HepG2 (cell line): Measurements from ENCODE around the gene MAP3K19. TPM values are rescaled to one million over a fixed set of nuclear protein-coding genes. Genes with fewer than 3 reads are reported as not detected.
A peak's percentile ranks its signal among the peaks of the same experiment; 100 is the strongest.

Experiments used
- ATAC-seq: fragments of 200-7000 bp; cut with Tn5 transposase; 3 replicates; pipeline ENCODE4 v1.9.1; 2020; ENCODE audit warnings: mild to moderate bottlenecking, moderate library complexity
- BruUV-seq: library from RNA; stranded (reverse); fragments of 400-500 nt; replicated peaks from 2 replicates; lab custom pipeline; 2021; lab: Mats Ljungman, UMichigan
- CTCF ChIA-PET: fragments of 300-600 bp; formaldehyde crosslinking; extraction: SDS; loops from one replicate; lab custom pipeline; 2021; ENCODE audit warnings: low total read pairs, inconsistent platforms, low intra/inter-chr PET ratio; lab: Yijun Ruan, JAX
- POLR2A ChIA-PET: fragments of 350-600 bp; sonication (Branson Sonifier 250); formaldehyde crosslinking; loops from one replicate; lab custom pipeline; 2020; ENCODE audit warnings: antibody characterized with exemption, inconsistent platforms; lab: Yijun Ruan, JAX
- DNase-seq: peaks from one replicate; pipeline ENCODE4 v3.0.0-alpha.2; 2015; ENCODE audit warnings: low spot score
- FAIRE-seq: peaks from 3 replicates; lab custom pipeline; 2011; peaks lifted over from hg19 to GRCh38; lab: Jason Lieb, UNC
- H2AFZ ChIP-seq: one replicate; pipeline ENCODE4 v1.6.1; 2011; ENCODE audit warnings: low read length, inconsistent platforms
- H3K27ac ChIP-seq: fragments of 300-600 bp; 3 replicates; pipeline ENCODE4 v1.8.0; 2011; ENCODE audit warnings: mixed run types, mild to moderate bottlenecking, mixed read lengths, low read length, inconsistent platforms; ENCODE audit not compliant: insufficient read depth; ENCODE audit errors: extremely low read length
- H3K27me3 ChIP-seq, 2 experiments: fragments of 200-600 bp in 1 of 2; 2 replicates in 1 of 2; 3 replicates in 1 of 2; pipeline versions ENCODE4 v1.6.0 to v1.8.0; 2011; ENCODE audit warnings: low read length in 2 of 2, mild to moderate bottlenecking in 2 of 2, moderate library complexity in 2 of 2, inconsistent platforms in 1 of 2; ENCODE audit not compliant: insufficient read depth in 2 of 2, control insufficient read depth in 1 of 2
- H3K36me3 ChIP-seq, 2 experiments: fragments of 200-600 bp in 1 of 2; replicated peaks in 1 of 2; 2 replicates in 1 of 2; 3 replicates in 1 of 2; pipeline versions ENCODE4 v1.5.1 to v1.8.0; 2011; ENCODE audit warnings: low read length in 2 of 2, inconsistent platforms in 1 of 2; ENCODE audit not compliant: insufficient read depth in 2 of 2, control insufficient read depth in 1 of 2
- H3K4me1 ChIP-seq: 2 replicates; pipeline ENCODE4 v1.5.1; 2012; ENCODE audit warnings: low read length, inconsistent platforms; ENCODE audit not compliant: insufficient read depth
- H3K4me2 ChIP-seq: 2 replicates; pipeline ENCODE4 v1.6.0; 2011; ENCODE audit warnings: low read depth, low read length, inconsistent platforms
- H3K4me3 ChIP-seq, 3 experiments: fragments of 200-600 bp in 1 of 3; sonication (generic), shearing (Covaris generic) in 1 of 3; replicated peaks in 1 of 3; 2 replicates each; pipeline ENCODE4 v1.5.1; 2011 to 2016; ENCODE audit warnings: low read length in 3 of 3, inconsistent platforms in 2 of 3, low read depth in 2 of 3, mild to moderate bottlenecking in 2 of 3, control low read depth in 1 of 3, mixed read lengths in 1 of 3; ENCODE audit not compliant: insufficient read depth in 1 of 3
- H3K79me2 ChIP-seq: one replicate; pipeline ENCODE4 v1.6.1; 2011; ENCODE audit warnings: low read length, inconsistent platforms; ENCODE audit not compliant: insufficient read depth
- H3K9ac ChIP-seq: 2 replicates; pipeline ENCODE4 v1.6.0; 2011; ENCODE audit warnings: mild to moderate bottlenecking, low read depth, low read length, inconsistent platforms; ENCODE audit not compliant: insufficient read depth
- H3K9me3 ChIP-seq: 2 replicates; pipeline ENCODE4 v1.5.1; 2012; ENCODE audit warnings: mild to moderate bottlenecking, low read length
- H4K20me1 ChIP-seq: 2 replicates; pipeline ENCODE4 v1.6.0; 2011; ENCODE audit warnings: inconsistent platforms, mild to moderate bottlenecking, low read length, moderate library complexity; ENCODE audit not compliant: insufficient read depth
- MAFF ChIP-seq: IDR thresholded peaks from 2 replicates; pipeline ENCODE4 v1.6.1; 2011; ENCODE audit warnings: low read depth, low read length, improper control_type of control experiment
- MAFK ChIP-seq, 2 experiments: IDR thresholded peaks in 1 of 2; conservative IDR thresholded peaks in 1 of 2; 2 replicates each; pipeline ENCODE4 v1.6.1; 2011; ENCODE audit warnings: improper control_type of control experiment in 2 of 2, low read length in 2 of 2
- ZNF280B ChIP-seq: sonication (generic); formaldehyde crosslinking; IDR thresholded peaks from 2 replicates; pipeline ENCODE4 v1.5.0; 2020; ENCODE audit warnings: missing genetic modification reagents, mild to moderate bottlenecking, borderline replicate concordance
- ZNF574 ChIP-seq: sonication (generic); formaldehyde crosslinking; IDR thresholded peaks from 2 replicates; pipeline ENCODE4 v1.4.0; 2020; ENCODE audit warnings: missing genetic modification reagents
- WGBS: methylation state at CpG from one replicate; pipeline ENCODE4 v1.1.6; 2017; ENCODE audit warnings: low lambda C conversion rate; 5-methylcytosine and 5-hydroxymethylcytosine counted together
- in situ Hi-C: cut with HindIII; loops from 2 replicates; pipeline ENCODE4 v1.10.0; 2017; ENCODE audit warnings: low pct_unique_long_range_greater_than_20kb; ENCODE audit not compliant: extremely low pct_ligation_motif_present
- intact Hi-C: fragments of 100-400 bp; cut with micrococcal nuclease; formaldehyde crosslinking; loops from one replicate; pipeline ENCODE4 v1.10.0; 2022; ENCODE audit not compliant: unreplicated experiment
- polyA plus RNA-seq, 8 experiments: library from polyadenylated mRNA; depleted of rRNA in 3 of 8; stranded (reverse) in 7 of 8; unstranded in 1 of 8; fragments of >200 nt; fragmentation: Illumina TruSeq in 4 of 8; extraction: Trizol in 4 of 8; gene quantifications; 2 replicates each; pipeline versions ENCODE4 v1.2.1 to v1.2.3, GENCODE V29; 2011 to 2016; ENCODE audit warnings: low read depth in 4 of 8, missing spikeins in 1 of 8, mixed read lengths in 1 of 8; ENCODE audit not compliant: insufficient read depth in 1 of 8
- total RNA-seq, 5 experiments: library from RNA; depleted of rRNA; stranded (reverse); fragments of >200 nt; fragmentation: Illumina TruSeq; extraction: Trizol; gene quantifications; 2 replicates each; pipeline ENCODE4 v1.2.3, GENCODE V29; 2016; ENCODE audit warnings: low read depth in 1 of 5

Gene MAP3K19
- total and polyA plus RNA-seq, 2 of the 13 experiments (the other 11 are each of a cell fraction or from before 2014, with no cell fraction given): not detected

GRCh38 chr2:135009339-135009738 lies 37.9 kb downstream of the MAP3K19 start:
- TF ChIP-seq MAFF: peak; percentile 61
- no peak for TF ChIP-seq ZNF574
- TF ChIP-seq ZNF280B (CRISPR knock-in tag): no peak
- TF ChIP-seq MAFK (conservative IDR thresholded peaks at IDR 0.05 in 1 of 2, IDR thresholded peaks at IDR 0.05 in 1 of 2; ENCODE audit: low read length in 2 of 2): peak; percentile 64 to 79
- 21% methylated on average over 1 of the region's 1 CpG for WGBS
- POLR2A ChIA-PET: no interaction called here
- H3K9ac ChIP-seq: no peak overlapping the region
- H4K20me1 ChIP-seq: no peaks in the 10 kb centered on the region
- no peaks in the 10 kb centered on the region for H3K36me3 ChIP-seq
- CTCF ChIA-PET: no interaction called here
- H3K9me3 ChIP-seq: no peaks in the 10 kb centered on the region
- no peak overlapping the region for H3K27ac ChIP-seq
- H3K27me3 ChIP-seq: peaks cover 0 to 10% of the 10 kb centered on the region in 2 experiments; a peak in 2 of 5 replicates
- ATAC-seq (no peak), FAIRE-seq (no peak), DNase-seq (no peak)
- no peak overlapping the region for H3K4me2 ChIP-seq
- no TSS peak for BruUV-seq
- H2AFZ ChIP-seq: no peak overlapping the region
- intact Hi-C loops: loop anchor here (10.0 kb wide), 1 partner anchor 525 kb away; the partner anchor contains the start of genes R3HDM1 and ZRANB3
- no peaks in the 10 kb centered on the region for H3K79me2 ChIP-seq
- peaks cover 5% of the 10 kb centered on the region for H3K4me1 ChIP-seq
- no peak overlapping the region for H3K4me3 ChIP-seq
- in situ Hi-C loops: no loop called here
